Mesendoderm (in vitro differentiated cells): Measurements from ENCODE around the gene MMP24. TPM values are rescaled to one million over a fixed set of nuclear protein-coding genes. Genes with fewer than 3 reads are reported as not detected.
A peak's percentile ranks its signal among the peaks of the same experiment; 100 is the strongest.

Source experiments
- DNase-seq: peaks from one replicate; pipeline ENCODE4 v3.0.0; 2013
- H2AK5ac ChIP-seq: 2 replicates; pipeline ENCODE4 v1.6.1; 2013; ENCODE audit warnings: low read length, inconsistent platforms
- H2BK120ac ChIP-seq: 2 replicates; pipeline ENCODE4 v1.6.1; 2013; ENCODE audit warnings: low read depth, mild to moderate bottlenecking, low read length, moderate library complexity, mixed read lengths
- H2BK15ac ChIP-seq: replicated peaks from 2 replicates; pipeline ENCODE4 v1.6.1; 2013; ENCODE audit warnings: low read depth, mild to moderate bottlenecking, moderate library complexity
- H2BK5ac ChIP-seq: 2 replicates; pipeline ENCODE4 v1.6.1; 2013; ENCODE audit warnings: low read length, inconsistent platforms
- H3K18ac ChIP-seq: 2 replicates; pipeline ENCODE4 v1.6.1; 2013; ENCODE audit warnings: mild to moderate bottlenecking, low read length, mixed read lengths
- H3K23ac ChIP-seq: one replicate; pipeline ENCODE4 v1.6.1; 2013; ENCODE audit warnings: low read length
- H3K27ac ChIP-seq: 2 replicates; pipeline ENCODE4 v1.5.1; 2013; ENCODE audit warnings: low read depth, mild to moderate bottlenecking, inconsistent platforms, low read length, moderate library complexity
- H3K27me3 ChIP-seq: 2 replicates; pipeline ENCODE4 v1.6.1; 2013; ENCODE audit warnings: low read length, control low read depth, mild to moderate bottlenecking, inconsistent platforms; ENCODE audit not compliant: insufficient read depth, poor library complexity
- H3K36me3 ChIP-seq: 2 replicates; pipeline ENCODE4 v1.6.1; 2013; ENCODE audit warnings: low read length, inconsistent platforms; ENCODE audit not compliant: control insufficient read depth, insufficient read depth
- H3K4ac ChIP-seq: one replicate; pipeline ENCODE4 v1.6.1; 2013; ENCODE audit warnings: low read depth, mild to moderate bottlenecking, low read length, moderate library complexity
- H3K4me1 ChIP-seq: 2 replicates; pipeline ENCODE4 v1.6.1; 2013; ENCODE audit warnings: low read depth, low read length, inconsistent platforms; ENCODE audit not compliant: control insufficient read depth
- H3K4me2 ChIP-seq: 2 replicates; pipeline ENCODE4 v1.6.1; 2013; ENCODE audit warnings: low read length
- H3K4me3 ChIP-seq: 2 replicates; pipeline ENCODE4 v1.5.1; 2013; ENCODE audit warnings: mild to moderate bottlenecking, low read length
- H3K56ac ChIP-seq: one replicate; pipeline ENCODE4 v1.6.1; 2013; ENCODE audit warnings: low read length
- H3K79me1 ChIP-seq: 2 replicates; pipeline ENCODE4 v1.6.1; 2013; ENCODE audit warnings: low read length, inconsistent platforms
- H3K79me2 ChIP-seq: 2 replicates; pipeline ENCODE4 v1.6.1; 2013; ENCODE audit warnings: mild to moderate bottlenecking, low read length; ENCODE audit not compliant: control insufficient read depth, insufficient read depth
- H3K9ac ChIP-seq: 2 replicates; pipeline ENCODE4 v1.6.1; 2013; ENCODE audit warnings: low read length, inconsistent platforms
- H4K5ac ChIP-seq: one replicate; pipeline ENCODE4 v1.6.1; 2013; ENCODE audit warnings: low read length
- H4K8ac ChIP-seq: one replicate; pipeline ENCODE4 v1.6.1; 2013; ENCODE audit warnings: low read depth, mild to moderate bottlenecking, control low read depth, low read length, moderate library complexity
- WGBS: extraction: QIAGEN DNeasy Blood & Tissue Kit; methylation state at CpG from one replicate; pipeline ENCODE4 v1.1.7; 2013; ENCODE audit warnings: low lambda C conversion rate, missing lambda C conversion rate; ENCODE audit not compliant: insufficient coverage; ENCODE audit errors: extremely low coverage; 5-methylcytosine and 5-hydroxymethylcytosine counted together
- small RNA-seq: library from polyadenylated mRNA; stranded (forward); fragments of <200 nt; extraction: miRNeasy Mini kit (QIAGEN cat#:217004); gene quantifications from one replicate; pipeline ENCODE3, GENCODE V24; 2013; ENCODE audit not compliant: insufficient read depth

MMP24 gene

GRCh38 chr20:35319871-35320197 is 93.3 kb downstream of the MMP24 start:
- Histone ChIP-seq H3K79me1 (no peaks in the 10 kb centered on the region), H3K4me1 (no peaks in the 10 kb centered on the region), H2AK5ac (no peak overlapping the region), H3K4ac (no peak overlapping the region), H3K79me2 (no peaks in the 10 kb centered on the region), H2BK5ac (no peak overlapping the region), H3K27ac (no peak overlapping the region), H3K27me3 (no peaks in the 10 kb centered on the region), H3K23ac (no peak overlapping the region), H3K36me3 (no peaks in the 10 kb centered on the region), H4K5ac (no peak overlapping the region), H3K18ac (no peak overlapping the region), H3K4me2 (no peak overlapping the region), H3K9ac (no peak overlapping the region), H3K4me3 (no peak overlapping the region), H4K8ac (no peak overlapping the region), H2BK120ac (no peak overlapping the region), H2BK15ac (no peak overlapping the region), H3K56ac (no peak overlapping the region)
- no peak for DNase-seq

- H3K4me2 ChIP-seq, result no peak overlapping the region
- no peak overlapping the region for H2BK120ac ChIP-seq
- no peak overlapping the region for H2BK15ac ChIP-seq
- H3K9ac ChIP-seq, result no peak overlapping the region
- H2AK5ac ChIP-seq, result no peak overlapping the region
- H3K4ac ChIP-seq, result no peak overlapping the region
- DNase-seq, result peak; percentile 42
- no peak overlapping the region for H3K4me3 ChIP-seq
- no peak overlapping the region for H3K27ac ChIP-seq
- no peak overlapping the region for H3K23ac ChIP-seq
- no peaks in the 10 kb centered on the region for H3K4me1 ChIP-seq
- no peaks in the 10 kb centered on the region for H3K36me3 ChIP-seq
- WGBS, result no CpG with 5 or more reads among the region's 3 CpGs
- no peaks in the 10 kb centered on the region for H3K79me2 ChIP-seq
- H3K27me3 ChIP-seq, result no peaks in the 10 kb centered on the region
- H2BK5ac ChIP-seq, result no peak overlapping the region
- no peak overlapping the region for H4K5ac ChIP-seq
- H3K79me1 ChIP-seq, result no peaks in the 10 kb centered on the region
- no peak overlapping the region for H3K56ac ChIP-seq
- no peak overlapping the region for H4K8ac ChIP-seq
- no peak overlapping the region for H3K18ac ChIP-seq
Observed at GRCh38 chr20:35320396-35321126, 94.1 kb downstream of the MMP24 start.

GRCh38 chr20:35325401-35325800 is 98.9 kb downstream of the MMP24 start:
- Histone ChIP-seq H3K79me2 (no peaks in the 10 kb centered on the region), H2AK5ac (no peak overlapping the region), H4K5ac (no peak overlapping the region), H3K27ac (no peak overlapping the region), H2BK120ac (no peak overlapping the region), H3K56ac (no peak overlapping the region), H3K4me3 (no peak overlapping the region), H3K4me1 (no peaks in the 10 kb centered on the region), H3K4ac (no peak overlapping the region), H3K36me3 (no peaks in the 10 kb centered on the region), H2BK15ac (no peak overlapping the region), H3K27me3 (no peaks in the 10 kb centered on the region), H3K23ac (no peak overlapping the region), H3K4me2 (no peak overlapping the region), H3K18ac (no peak overlapping the region), H4K8ac (no peak overlapping the region), H2BK5ac (no peak overlapping the region), H3K79me1 (no peaks in the 10 kb centered on the region), H3K9ac (no peak overlapping the region)
- WGBS, result no CpG with 5 or more reads among the region's 6 CpGs
- DNase-seq, result no peak

GRCh38 chr20:35326021-35326739 is 99.7 kb downstream of the MMP24 start:
- Histone ChIP-seq H3K9ac (no peak overlapping the region), H3K4ac (no peak overlapping the region), H4K8ac (no peak overlapping the region), H3K36me3 (no peaks in the 10 kb centered on the region), H3K18ac (no peak overlapping the region), H3K79me2 (no peaks in the 10 kb centered on the region), H3K23ac (no peak overlapping the region), H3K4me1 (no peaks in the 10 kb centered on the region), H2BK120ac (no peak overlapping the region), H3K79me1 (no peaks in the 10 kb centered on the region), H4K5ac (no peak overlapping the region), H3K4me2 (no peak overlapping the region), H3K56ac (no peak overlapping the region), H3K4me3 (no peak overlapping the region), H3K27ac (no peak overlapping the region), H2BK5ac (no peak overlapping the region), H3K27me3 (no peaks in the 10 kb centered on the region), H2BK15ac (no peak overlapping the region), H2AK5ac (no peak overlapping the region)
- DNase-seq, result no peak
- WGBS, result no CpG with 5 or more reads among the region's 11 CpGs

Small RNAs within 50 kb of the gene (small RNA-seq; reads per million reads assigned to genes)
- not detected for gene MT1P3
- not detected for gene RNA5SP483
